HL-60/S4 treated with retinoic acid at 250 ng/mL for 4 days and 3 days (cell line): ENCODE data around the gene CAPNS1.
"Not testable (repeated sequence)": the region's sequence is repeated elsewhere in the genome, so short reads cannot be mapped to it uniquely, and the experiment has no call there.

Experiments
- in situ Hi-C: fragments of 300-500 bp; cut with MboI; formaldehyde crosslinking; loops from 2 replicates; pipeline ENCODE4 v1.7.0; 2022; ENCODE audit warnings: low sequenced_read_pairs

Gene CAPNS1

DNA sequence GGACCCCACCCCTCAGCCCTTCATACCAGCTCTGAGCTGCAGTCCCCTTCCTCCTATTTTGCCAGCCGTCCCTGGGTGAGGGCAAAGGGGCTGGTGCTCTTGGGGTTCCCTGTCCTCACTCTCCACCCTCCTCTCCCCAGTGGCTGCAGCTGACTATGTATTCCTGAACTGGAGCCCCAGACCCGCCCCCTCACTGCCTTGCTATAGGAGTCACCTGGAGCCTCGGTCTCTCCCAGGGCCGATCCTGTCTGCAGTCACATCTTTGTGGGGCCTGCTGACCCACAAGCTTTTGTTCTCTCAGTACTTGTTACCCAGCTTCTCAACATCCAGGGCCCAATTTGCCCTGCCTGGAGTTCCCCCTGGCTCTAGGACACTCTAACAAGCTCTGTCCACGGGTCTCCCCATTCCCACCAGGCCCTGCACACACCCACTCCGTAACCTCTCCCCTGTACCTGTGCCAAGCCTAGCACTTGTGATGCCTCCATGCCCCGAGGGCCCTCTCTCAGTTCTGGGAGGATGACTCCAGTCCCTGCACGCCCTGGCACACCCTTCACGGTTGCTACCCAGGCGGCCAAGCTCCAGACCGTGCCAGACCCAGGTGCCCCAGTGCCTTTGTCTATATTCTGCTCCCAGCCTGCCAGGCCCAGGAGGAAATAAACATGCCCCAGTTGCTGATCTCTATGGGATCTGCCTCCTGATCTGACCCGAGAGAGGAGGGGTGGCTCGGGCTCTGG is 10.0 kb downstream of the CAPNS1 start:
- in situ Hi-C loops: no loop called here

DNA sequence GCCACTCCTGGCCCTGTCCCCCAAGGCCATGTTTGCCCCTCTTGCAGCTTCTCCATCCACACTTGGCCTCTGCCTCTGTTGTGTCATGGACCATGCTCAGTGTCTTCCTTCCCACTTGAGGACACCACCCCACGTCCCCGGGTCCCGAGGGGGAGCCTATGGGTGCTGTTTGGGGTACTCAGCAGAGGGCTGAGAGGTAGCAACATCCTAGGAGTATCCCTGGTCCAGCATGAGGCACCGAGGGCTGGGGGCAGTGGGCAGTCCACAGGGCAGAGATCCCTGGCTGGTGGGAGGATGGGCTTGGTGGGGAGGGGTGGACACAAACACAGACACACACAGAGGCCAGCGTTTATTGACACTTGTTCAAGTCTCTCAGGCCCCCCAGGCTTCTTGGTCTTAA is 10.7 kb downstream of the CAPNS1 start:
- in situ Hi-C loops: no loop called here

DNA sequence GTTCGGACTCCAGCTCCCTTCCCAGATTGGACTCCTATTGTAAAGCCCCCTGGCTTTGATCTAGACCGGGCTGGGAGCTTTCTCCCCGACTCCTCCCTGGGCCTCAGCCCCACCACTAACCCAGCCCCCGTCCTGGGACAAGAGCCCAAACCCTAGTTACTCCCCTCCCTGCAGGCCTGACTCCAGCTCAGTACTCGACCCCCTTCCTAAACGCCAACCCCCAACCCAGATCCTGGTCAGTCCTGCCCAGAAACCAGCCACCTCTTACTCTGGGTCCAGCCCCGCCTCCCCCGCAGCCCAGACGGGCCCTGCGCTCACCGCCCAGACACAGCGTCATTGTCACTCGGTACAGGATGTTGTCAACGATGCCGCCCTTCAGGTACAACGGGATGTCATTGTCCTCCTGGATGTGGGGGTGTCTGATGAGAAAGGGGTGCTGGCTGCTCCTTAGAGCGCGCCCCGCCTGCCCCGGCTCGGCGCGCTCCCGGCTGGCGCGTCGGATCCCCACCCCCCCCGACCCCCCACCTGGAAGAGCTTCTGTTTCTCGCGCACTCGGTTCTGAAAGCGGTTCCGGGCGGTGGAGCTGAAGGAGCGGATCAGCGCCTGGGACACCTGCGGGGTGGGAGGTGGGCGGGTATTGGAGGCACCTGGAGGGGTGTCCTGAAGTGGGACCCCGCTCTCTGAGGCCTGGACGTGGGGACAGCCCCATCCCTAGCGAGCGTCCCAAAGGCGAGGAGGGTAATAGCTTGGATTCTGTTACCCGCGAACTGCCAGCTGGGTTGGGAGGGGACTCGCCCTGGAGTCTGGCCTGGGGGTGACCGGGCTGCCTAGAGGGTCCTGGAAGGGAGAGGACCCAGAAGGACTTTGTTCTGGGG is 11.5 kb downstream of the CAPNS1 start:
- in situ Hi-C loops: no loop called here

DNA sequence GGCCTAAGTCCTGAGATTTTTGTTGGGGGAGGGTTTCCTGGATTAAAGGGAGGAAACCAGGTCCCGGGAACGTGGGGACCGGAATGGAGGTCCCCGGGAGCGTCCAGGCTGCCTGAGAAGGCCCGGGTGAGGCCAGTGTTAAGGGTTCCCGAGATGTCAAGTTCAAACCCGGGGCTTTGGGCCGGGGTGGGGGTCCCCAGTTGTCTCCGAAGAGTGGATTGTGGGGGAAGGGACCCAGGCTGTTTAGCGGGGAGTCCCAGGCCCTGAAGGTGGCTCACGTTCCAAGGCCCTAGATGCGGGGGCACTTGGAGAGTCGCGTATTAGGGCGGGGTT is 12.1 kb downstream of the CAPNS1 start:
- in situ Hi-C loops: no loop called here

DNA sequence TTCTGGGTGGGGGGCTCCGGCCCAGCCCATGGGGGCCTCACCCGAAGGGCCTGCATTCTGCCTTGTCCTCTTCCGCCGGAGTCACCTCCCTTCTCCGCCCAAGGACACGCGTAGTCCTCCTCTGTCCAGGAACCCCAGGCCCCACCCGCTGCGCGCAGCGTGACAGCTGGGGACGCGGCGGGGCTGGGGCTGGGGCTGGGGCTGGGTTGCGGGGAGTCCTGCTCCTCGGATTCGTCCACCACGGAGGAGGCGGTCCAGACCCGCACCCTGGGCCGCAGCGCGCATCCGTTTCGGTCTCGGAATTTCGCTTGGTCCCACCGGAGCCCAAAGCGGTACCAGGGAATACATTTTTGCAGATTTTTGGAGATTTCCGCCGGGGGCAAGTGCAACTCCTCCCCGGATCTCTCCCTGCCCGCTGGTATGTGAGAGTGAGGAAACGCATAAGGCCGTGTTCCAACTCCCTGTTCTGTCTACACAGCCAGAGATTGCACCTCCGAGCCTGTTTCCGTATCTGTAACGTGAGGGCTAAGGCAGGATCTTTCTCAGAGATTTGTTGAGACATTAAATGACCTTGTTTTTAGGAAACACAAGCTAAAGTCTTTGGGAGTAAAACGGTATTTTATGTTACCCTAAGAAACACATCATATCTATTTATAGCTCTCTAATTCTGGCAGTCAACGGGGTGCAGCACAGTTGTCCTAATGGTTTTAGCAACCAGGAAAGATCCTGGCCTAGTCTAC is 12.7 kb downstream of the CAPNS1 start, which contains the start of gene COX7A1:
COX7A1 (minus strand) TSS at position 96 of the 740 bp plus-strand sequence; CDS start at position 56, 40 bp downstream.
- in situ Hi-C loops: no loop called here

DNA sequence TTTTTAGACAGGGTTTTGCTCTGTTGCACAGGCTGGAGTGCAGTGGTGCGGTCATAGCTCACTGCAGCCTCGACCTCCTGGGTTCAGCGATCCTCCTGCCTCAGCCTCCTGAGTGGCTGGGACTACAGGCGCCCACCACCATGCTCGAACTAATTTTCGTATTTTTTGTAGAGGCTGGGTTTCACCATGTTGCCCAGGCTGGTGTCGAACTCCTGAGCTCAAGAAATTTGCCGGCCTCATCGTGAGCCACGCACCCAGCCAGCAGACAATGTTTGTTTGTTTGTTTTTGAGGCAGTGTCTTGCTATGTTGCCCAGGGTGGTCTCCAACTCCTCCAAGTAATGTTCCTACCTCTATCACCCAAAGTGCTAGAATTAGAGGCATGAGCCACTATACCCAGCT is 13.3 kb downstream of the CAPNS1 start:
- in situ Hi-C loops: no loop called here

DNA sequence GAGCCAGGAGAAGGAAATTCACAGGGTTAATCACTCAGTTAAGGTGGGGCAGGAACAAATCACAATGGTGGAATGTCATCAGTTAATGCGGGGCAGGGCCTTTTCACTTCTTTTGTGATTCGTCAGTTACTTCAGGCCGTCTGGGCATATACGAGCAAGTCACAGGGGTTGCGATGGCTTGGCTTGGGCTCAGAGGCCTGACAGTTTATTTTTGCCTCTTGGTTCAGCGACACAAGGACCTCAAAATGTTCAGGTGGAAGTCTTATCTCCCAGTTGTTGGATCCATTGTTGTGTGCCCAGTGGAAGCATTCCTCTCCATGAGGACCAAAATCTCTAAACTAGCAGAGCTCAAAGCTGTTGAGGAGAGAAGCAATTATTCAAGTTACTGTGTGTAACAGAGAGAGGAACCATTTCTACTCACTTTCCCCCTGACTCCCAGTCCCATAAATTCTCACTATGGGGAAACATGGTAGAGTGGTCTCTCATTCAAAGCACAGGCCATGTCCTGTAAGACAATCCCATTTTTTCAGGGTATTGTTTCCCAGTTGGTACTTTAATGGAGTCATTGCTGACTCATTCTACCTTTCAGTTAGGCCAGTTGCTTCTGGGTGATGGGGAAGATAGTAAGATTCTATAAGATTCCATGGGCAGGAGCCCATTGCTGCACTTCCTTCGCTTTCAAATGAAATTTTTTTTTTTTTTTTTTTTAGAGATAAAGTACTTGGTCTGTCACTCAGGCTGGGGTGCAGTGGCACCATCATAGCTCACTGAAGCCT is 21.1 kb downstream of the CAPNS1 start:
- in situ Hi-C loops: no loop called here

DNA sequence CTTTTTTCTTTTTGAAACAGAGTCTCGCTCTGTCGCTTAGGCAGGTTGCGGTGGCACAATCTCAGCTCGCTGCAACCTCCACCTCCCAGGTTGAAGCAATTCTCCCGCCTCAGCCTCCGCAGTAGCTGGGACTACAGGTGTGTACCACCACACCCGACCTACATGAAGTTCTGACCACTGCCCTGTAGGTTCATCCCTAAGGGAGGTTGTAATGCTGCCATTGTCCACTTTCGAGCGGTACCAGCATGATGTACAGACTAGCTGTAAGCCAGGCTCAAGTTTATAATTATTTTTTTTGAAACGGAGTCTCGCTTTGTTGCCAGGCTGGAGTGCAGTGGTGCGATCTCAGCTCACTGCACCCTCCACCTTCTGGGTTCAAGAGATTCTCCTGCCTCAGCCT is 23.9 kb downstream of the CAPNS1 start:
- in situ Hi-C loops: no loop called here

DNA sequence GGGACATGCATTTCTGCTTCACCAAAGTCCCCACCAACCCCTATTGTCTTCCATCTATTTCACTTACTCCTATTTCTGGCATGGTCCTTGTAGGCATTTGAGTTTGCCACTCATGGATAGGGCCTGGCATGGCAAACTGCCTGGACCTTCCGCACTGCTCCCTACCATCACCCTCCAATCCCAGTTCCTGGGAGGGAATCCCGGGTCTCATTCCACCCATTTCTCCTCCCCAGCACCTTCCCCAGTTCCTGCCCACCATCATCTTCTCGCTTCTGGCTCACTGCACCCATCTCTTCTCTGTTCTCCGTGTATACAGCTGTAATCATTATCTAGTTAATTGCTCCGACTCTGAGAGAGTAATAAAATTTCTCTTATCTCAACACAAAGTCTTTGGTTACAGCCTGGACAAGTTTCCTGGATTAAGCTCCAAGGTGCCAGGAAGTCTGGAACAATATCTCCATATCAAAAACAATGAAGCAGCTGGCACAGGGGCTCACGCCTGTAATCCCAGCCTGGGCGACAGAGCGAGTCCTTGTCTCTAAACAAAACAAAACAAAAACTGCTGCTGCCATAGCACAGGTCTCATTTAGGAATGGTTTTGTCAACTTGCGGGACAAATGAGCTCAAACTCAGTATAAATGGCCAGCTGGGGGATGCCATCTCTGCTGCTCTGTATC is 29.4 kb downstream of the CAPNS1 start:
- in situ Hi-C loops: no loop called here

DNA sequence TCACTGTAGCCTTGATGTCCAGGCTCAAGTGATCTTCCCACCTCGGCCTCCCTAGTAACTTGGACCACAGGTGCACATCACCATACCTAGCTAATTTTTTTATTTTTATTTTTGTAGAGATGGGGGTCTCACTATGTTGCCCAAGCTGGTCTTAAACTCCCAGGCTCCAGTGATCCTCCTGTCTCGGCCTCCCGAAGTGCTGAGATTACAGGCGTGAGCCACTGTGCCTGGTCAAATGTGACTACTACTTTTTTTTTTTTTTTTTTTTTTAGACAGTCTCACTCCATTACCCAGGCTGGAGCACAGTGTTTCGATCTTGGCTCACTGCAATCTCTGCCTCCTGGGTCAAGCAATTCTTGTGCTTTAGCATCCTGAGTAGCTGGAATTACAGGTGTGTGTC is 33.0 kb downstream of the CAPNS1 start:
- in situ Hi-C loops: no loop called here

DNA sequence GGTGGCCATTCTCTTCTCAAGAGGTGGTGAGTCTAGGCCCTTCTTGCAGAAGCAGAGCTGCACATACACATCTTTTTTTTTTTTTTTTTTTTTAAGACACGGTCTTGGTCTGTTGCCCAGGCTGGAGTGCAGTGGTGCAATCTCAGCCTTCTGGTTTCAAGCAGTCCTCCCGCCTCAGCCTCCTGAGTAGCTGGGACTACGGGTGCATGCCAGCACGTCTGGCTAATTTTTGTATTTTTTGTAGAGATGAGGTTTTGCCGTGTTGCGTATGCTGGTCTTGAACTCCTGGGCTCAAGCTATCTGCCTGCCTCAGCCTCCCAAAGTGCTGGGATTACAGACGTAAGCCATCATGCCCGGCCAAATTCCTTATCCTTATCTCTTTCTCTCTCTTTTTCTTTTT is 34.0 kb downstream of the CAPNS1 start:
- in situ Hi-C loops: not testable (repeated sequence)

DNA sequence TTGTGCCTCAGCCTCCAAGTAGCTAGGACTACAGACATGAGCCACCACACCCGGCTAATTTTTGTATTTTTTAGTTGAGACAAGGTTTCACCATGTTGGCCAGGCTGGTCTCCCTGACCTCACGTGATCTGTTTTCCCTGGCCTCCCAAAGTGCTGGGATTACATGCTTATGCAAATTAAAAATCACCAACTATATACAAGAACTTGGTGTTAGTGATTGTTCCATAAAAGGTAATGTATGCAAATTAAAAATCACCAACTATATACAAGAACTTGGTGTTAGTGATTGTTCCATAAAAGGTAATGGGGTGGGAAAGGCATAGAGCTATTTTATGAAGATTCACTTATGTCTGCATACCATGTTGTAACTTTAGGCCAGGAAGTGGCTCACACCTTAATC is 39.2 kb downstream of the CAPNS1 start:
- in situ Hi-C loops: not testable (repeated sequence)

DNA sequence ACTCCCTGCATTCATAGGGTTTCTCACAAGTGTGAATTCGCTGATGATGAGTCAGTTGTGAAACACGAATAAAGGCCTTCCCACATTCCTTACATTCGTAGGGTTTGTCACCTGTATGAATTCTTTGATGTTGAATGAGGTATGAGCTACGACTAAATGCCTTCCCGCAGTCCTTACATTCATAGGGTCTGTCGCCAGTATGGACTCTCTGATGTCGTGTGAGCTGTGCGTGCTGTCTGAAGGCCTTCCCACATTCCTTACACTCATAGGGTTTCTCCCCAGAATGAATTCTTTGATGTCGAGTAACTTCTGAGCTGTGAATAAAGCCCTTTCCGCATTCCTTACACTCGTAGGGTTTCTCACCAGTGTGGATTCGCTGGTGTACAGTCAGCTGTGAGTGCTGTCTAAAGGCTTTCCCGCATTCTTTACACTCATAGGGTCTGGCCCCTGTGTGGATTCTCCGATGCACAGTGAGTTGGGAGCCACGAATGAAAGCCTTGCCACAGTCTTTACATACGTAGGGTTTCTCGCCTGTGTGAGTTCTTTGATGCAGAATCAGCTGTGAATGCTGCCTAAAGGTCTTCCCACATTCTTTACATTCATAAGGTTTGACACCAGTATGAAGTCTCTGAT is 42.9 kb downstream of the CAPNS1 start:
- in situ Hi-C loops: no loop called here

DNA sequence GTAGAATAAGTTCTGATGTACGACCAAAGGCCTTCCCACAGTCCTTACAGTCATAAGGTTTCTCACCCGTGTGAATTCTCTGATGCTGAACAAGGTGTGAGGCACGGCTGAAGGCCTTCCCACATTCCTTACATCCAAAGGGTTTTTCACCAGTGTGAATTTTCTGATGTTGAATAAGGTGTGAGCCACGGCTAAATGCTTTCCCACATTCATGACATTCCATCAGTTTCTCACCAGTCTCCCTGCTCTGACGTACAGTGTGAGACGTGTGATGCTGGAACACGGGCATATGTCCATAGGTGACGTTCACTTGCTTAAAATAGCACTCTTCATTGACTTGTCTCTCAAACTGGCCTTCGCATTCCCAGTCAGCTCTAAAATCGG is 43.4 kb downstream of the CAPNS1 start:
- in situ Hi-C loops: no loop called here

DNA sequence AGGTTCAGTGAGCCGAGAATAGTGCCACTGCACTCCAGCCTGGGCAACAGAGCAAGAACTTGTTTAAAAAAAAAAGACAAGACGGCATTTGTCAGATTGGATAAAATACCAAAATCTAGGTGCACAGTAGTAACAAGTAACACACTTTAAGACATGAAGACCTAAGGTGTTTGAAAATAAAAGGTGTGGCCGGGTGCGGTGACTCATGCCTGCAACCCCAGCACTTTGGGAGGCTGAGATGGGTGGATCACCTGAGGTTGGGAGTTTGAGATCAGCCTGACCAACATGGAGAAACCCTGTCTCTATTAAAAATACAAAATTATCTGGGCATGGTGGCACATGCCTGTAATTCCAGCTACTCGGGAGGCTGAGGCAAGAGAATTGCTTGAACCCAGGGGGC is 46.9 kb downstream of the CAPNS1 start:
- in situ Hi-C loops: not testable (repeated sequence)

DNA sequence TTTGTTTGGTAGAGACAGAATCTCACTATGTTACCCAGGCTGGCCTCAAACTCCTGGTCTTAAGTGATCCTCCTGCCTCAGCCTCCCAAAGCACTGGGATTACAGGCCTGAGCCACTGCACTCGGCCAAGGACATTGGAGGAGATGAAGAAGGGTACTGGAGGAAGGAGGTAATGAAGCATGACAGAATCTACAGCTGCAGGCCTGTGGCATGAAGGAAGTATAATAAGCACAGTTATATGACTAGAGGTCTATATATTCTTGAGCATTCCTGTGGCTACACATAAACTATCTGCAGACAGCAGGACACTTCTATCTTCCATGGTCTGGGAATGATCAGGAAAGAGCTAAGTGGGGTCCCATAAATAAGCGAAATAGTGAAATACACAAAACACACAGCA is 56.4 kb downstream of the CAPNS1 start:
- in situ Hi-C loops: no loop called here

DNA sequence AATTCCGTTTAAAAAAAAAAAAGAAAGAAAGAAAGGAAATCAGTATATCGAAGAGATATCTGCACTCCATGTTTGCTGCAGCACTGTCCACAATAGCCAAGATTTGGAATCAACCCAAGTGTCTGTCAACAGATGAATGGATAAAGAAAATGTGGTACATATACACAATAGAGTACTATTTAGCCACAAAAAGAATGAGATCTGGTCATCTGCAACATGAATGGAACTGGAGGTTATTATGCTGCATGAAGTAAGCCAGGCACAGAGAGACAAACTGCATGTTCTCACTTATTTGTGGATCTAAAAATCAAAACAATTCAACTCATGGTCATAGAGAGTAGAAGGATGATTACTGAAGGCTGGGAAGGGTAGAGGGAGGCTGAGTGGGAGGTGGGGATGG is 58.3 kb downstream of the CAPNS1 start:
- in situ Hi-C loops: no loop called here
